Spleen (tissue), 11 donors: ENCODE data around the gene OXER1. TPM values are rescaled to one million over a fixed set of nuclear protein-coding genes. Genes with fewer than 3 reads are reported as not detected.

Experiments
- DNase-seq: peaks from one replicate; pipeline ENCODE4 v3.0.0-alpha.2; 2020
- H3K27ac ChIP-seq, 8 donors: fragments of 200-600 bp; sonication (generic) in 7 of 8; 1 replicate in 4 of 8; 2 replicates in 4 of 8; pipeline versions ENCODE4 v1.5.0 to v1.8.0; 2016 to 2021; ENCODE audit warnings: inconsistent platforms in 4 of 8, mild to moderate bottlenecking in 4 of 8, moderate library complexity in 1 of 8
- H3K27me3 ChIP-seq, 7 donors: fragments of 200-600 bp; sonication (generic) in 6 of 7; replicated peaks in 1 of 7; 1 replicate in 4 of 7; 2 replicates in 3 of 7; pipeline versions ENCODE4 v1.5.0 to v1.8.0; 2016 to 2021; ENCODE audit warnings: inconsistent platforms in 3 of 7, mild to moderate bottlenecking in 1 of 7
- H3K36me3 ChIP-seq, 6 donors: fragments of 200-600 bp; sonication (generic) in 5 of 6; 1 replicate in 4 of 6; 2 replicates in 2 of 6; pipeline versions ENCODE4 v1.5.0 to v1.8.0; 2016 to 2021; ENCODE audit warnings: inconsistent platforms in 2 of 6
- H3K4me1 ChIP-seq, 6 donors: fragments of 200-600 bp; sonication (generic) in 5 of 6; 1 replicate in 3 of 6; 2 replicates in 3 of 6; pipeline versions ENCODE4 v1.5.0 to v1.8.0; 2016 to 2021; ENCODE audit warnings: inconsistent platforms in 3 of 6
- H3K4me3 ChIP-seq, 8 donors: fragments of 200-600 bp; sonication (generic) in 7 of 8; 1 replicate in 4 of 8; 2 replicates in 4 of 8; pipeline versions ENCODE4 v1.5.0 to v1.8.0; 2016 to 2021; ENCODE audit warnings: inconsistent platforms in 4 of 8, mild to moderate bottlenecking in 4 of 8, moderate library complexity in 2 of 8
- H3K9me3 ChIP-seq, 8 donors: fragments of 200-600 bp; sonication (generic) in 7 of 8; 1 replicate in 4 of 8; 2 replicates in 4 of 8; pipeline versions ENCODE4 v1.5.0 to v1.8.0; 2016 to 2021; ENCODE audit warnings: inconsistent platforms in 4 of 8
- POLR2A ChIP-seq, 3 donors: fragments of 450-650 bp; IDR thresholded peaks; one replicate each; pipeline ENCODE4 v1.5.1; 2017; ENCODE audit warnings: antibody characterized with exemption in 3 of 3, mild to moderate bottlenecking in 1 of 3
- POLR2AphosphoS5 ChIP-seq, 3 donors: sonication (generic); formaldehyde crosslinking; IDR thresholded peaks; one replicate each; pipeline ENCODE4 v1.5.1; 2017; ENCODE audit warnings: antibody characterized with exemption in 3 of 3
- WGBS, 5 donors: extraction: QIAGEN DNeasy Blood & Tissue Kit in 3 of 5; methylation state at CpG; one replicate each; pipeline versions ENCODE4 v1.1.5 to v1.1.7; 2013 to 2018; 5-methylcytosine and 5-hydroxymethylcytosine counted together
- intact Hi-C: fragments of 100-400 bp; cut with DNase I; formaldehyde crosslinking; loops from one replicate; pipeline ENCODE4 v1.15.0; 2023; ENCODE audit warnings: low total_unique reads
- polyA plus RNA-seq, 3 donors: library from polyadenylated mRNA; stranded (reverse); fragments of 200-250 nt; gene quantifications; one replicate each; pipeline ENCODE4 v1.2.1, GENCODE V29; 2013
- total RNA-seq, 7 donors: library from RNA; depleted of rRNA in 3 of 7; stranded (reverse); fragments of >200 nt in 3 of 7; fragmentation: NEBNext Ultra II Directional in 4 of 7; extraction: Animal tissue kit (Norgen Biotek cat#: 25700) in 4 of 7; gene quantifications; one replicate each; pipeline versions ENCODE4 v1.1.0 to v1.2.1, GENCODE V29; 2016 to 2021
- TF ChIP-seq, protein P1 (sequence below), 11 experiments: fragments of 200-600 bp in 7 of 11; fragments of 450-650 bp in 4 of 11; sonication (generic) in 4 of 11; IDR thresholded peaks in 8 of 11; conservative IDR thresholded peaks in 3 of 11; 1 replicate in 7 of 11; 2 replicates in 4 of 11; pipeline versions ENCODE4 v1.4.0 to v1.8.0; 2016 to 2021; ENCODE audit warnings: antibody characterized with exemption in 11 of 11, inconsistent platforms in 4 of 11, mild to moderate bottlenecking in 1 of 11
- donor health status: healthy with polysubstance abuse.
- donor health status: DM: no; HTN: no; CAD: no; lungs with moderate emphysema.
- donor health status: DM: no; HTN: no; CAD: no.
- donor health status: Bipolar disorder and iron deficiency.
- donor health status: healthy.
- donor health status: DM: no; HTN: no; CAD: no.
- donor health status: DM: yes; HTN: yes; CAD: no.

OXER1 gene
- total and polyA plus RNA-seq, 10 donors: 1.3 to 6.3 (median 3.3) TPM

DNA sequence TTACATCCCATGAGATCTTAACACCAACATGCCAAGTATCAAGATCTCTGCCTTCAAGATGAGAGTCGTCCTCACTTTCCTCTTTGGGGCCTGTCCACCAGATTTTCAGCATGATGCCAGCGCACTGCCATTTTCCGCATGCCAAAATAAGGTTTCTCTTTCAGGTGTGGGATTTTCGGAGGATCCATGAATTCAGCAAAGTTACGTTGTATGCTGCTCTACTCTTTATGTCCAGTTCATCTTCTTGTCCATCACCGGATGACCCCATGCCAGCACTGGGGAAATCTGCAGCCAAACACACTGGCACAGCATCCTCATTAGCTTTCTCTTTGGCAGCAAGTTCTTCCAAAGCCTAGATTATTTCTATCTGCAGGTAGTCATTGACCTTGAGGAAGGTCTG, 33.3 kb upstream of the OXER1 start:
- DNase-seq: no peak
- no peak overlapping the region for H3K4me3 ChIP-seq
- H3K27ac ChIP-seq: peak overlapping the region in 2 of 8 donors; percentile 13 to 62
- no peaks in the 10 kb centered on the region for H3K36me3 ChIP-seq
- 76 to 84% (median 80%) methylated on average over 6 of the region's 6 CpGs for WGBS, 5 donors
- intact Hi-C loops: no loop called here
- TF ChIP-seq POLR2A (IDR thresholded peaks at IDR 0.05) (no peak), POLR2AphosphoS5 (IDR thresholded peaks at IDR 0.05) (no peak)
- TF ChIP-seq, protein P1, sequence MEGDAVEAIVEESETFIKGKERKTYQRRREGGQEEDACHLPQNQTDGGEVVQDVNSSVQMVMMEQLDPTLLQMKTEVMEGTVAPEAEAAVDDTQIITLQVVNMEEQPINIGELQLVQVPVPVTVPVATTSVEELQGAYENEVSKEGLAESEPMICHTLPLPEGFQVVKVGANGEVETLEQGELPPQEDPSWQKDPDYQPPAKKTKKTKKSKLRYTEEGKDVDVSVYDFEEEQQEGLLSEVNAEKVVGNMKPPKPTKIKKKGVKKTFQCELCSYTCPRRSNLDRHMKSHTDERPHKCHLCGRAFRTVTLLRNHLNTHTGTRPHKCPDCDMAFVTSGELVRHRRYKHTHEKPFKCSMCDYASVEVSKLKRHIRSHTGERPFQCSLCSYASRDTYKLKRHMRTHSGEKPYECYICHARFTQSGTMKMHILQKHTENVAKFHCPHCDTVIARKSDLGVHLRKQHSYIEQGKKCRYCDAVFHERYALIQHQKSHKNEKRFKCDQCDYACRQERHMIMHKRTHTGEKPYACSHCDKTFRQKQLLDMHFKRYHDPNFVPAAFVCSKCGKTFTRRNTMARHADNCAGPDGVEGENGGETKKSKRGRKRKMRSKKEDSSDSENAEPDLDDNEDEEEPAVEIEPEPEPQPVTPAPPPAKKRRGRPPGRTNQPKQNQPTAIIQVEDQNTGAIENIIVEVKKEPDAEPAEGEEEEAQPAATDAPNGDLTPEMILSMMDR (IDR thresholded peaks at IDR 0.05 in 8 of 11, conservative IDR thresholded peaks at IDR 0.05 in 3 of 11): no peak
- H3K4me1 ChIP-seq: peaks cover 0 to 49% (median 26%) of the 10 kb centered on the region in 6 donors
- H3K9me3 ChIP-seq: no peaks in the 10 kb centered on the region
- peaks cover 0 to 14% (median 7%) of the 10 kb centered on the region in 7 donors for H3K27me3 ChIP-seq

DNA sequence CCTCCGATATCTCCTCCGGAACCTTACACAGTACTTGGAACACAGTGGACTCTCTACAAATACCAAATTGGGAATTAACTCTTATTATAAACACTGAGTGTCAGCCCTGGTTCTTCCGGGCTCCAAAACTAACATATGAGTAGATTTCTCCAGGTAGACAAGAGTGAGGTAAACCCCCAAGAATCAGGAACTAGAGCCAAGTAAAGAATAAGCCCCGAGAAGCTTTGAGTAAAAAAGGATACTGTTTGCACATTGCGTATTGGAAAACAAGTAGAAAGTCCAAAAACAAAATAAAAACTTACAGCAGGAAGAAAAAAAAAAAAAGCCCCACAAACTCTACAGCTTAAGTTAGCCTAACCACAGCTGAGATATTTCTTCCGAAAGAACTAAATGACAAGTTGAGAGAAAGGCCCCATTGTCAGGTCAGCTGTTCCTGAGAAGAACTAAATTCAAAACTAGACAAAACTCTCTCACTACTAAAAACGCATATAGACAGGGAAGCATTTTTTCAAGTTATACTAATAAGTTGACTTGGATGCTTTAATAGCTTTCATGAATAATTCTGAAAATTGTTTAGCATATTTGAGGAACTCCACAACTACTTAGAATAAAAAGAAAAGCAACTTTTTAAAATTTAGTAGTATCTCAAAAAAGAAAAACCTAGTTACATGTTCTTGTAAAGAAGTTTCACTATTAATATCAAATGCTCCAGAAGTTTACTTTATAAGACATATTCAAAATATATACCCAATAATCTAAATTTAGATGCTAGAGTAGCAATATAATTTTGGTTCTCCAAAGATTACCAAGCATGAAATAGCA, 32.7 kb upstream of the OXER1 start:
- no peak for TF ChIP-seq POLR2A (IDR thresholded peaks at IDR 0.05)
- TF ChIP-seq, protein P1 (IDR thresholded peaks at IDR 0.05 in 8 of 11, conservative IDR thresholded peaks at IDR 0.05 in 3 of 11): no peak
- no peak for TF ChIP-seq POLR2AphosphoS5 (IDR thresholded peaks at IDR 0.05)
- intact Hi-C loops: no loop called here
- H3K4me3 ChIP-seq: no peak overlapping the region

DNA sequence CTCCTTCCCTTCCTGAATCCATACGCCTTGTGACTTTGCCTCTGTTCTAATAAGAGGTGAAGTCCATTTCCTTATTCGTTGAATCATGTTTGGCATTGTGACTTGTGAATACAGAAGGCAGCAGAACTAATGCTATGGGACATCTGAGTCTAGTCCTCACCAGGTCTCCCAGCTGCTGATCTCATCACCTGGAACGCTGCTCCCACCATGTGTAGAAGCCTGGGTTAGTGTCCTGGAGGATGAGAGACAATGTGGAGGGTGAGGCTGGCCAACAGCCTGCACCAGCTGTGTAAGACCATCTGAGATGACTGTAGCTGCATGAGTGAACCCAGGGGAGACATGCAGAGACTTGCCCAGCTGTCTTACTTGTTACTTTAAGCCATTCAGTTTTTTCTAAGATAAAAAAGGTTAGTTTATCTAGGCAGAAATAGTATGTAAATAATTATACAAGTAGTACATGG, 31.9 kb upstream of the OXER1 start:
- WGBS, 5 donors: 48 to 67% (median 58%) methylated on average over 3 of the region's 3 CpGs
- Histone ChIP-seq H3K9me3 (no peaks in the 10 kb centered on the region), H3K4me1 (peaks cover 0 to 53% (median 34%) of the 10 kb centered on the region in 6 donors), H3K27me3 (peaks cover 0 to 20% (median 7%) of the 10 kb centered on the region in 7 donors), H3K4me3 (no peak overlapping the region), H3K27ac (peak overlapping the region in 6 of 8 donors; percentile 5 to 64 (median 32)), H3K36me3 (no peaks in the 10 kb centered on the region)
- TF ChIP-seq, protein P1 (IDR thresholded peaks at IDR 0.05 in 8 of 11, conservative IDR thresholded peaks at IDR 0.05 in 3 of 11): no peak
- TF ChIP-seq POLR2AphosphoS5 (IDR thresholded peaks at IDR 0.05): no peak
- TF ChIP-seq POLR2A (IDR thresholded peaks at IDR 0.05): no peak
- intact Hi-C loops: no loop called here
- DNase-seq: peak; percentile 49

More for the DNA sequence above, 32.7 kb upstream of the OXER1 start:
- peak overlapping the region in 6 of 8 donors; percentile 13 to 64 (median 33) for H3K27ac ChIP-seq
- H3K9me3 ChIP-seq: no peaks in the 10 kb centered on the region
- peaks cover 0 to 20% (median 7%) of the 10 kb centered on the region in 7 donors for H3K27me3 ChIP-seq
- 62 to 81% (median 73%) methylated on average over 7 of the region's 7 CpGs for WGBS, 5 donors
- no peak for DNase-seq
- H3K36me3 ChIP-seq: no peaks in the 10 kb centered on the region
- H3K4me1 ChIP-seq: peaks cover 0 to 55% (median 31%) of the 10 kb centered on the region in 6 donors

DNA sequence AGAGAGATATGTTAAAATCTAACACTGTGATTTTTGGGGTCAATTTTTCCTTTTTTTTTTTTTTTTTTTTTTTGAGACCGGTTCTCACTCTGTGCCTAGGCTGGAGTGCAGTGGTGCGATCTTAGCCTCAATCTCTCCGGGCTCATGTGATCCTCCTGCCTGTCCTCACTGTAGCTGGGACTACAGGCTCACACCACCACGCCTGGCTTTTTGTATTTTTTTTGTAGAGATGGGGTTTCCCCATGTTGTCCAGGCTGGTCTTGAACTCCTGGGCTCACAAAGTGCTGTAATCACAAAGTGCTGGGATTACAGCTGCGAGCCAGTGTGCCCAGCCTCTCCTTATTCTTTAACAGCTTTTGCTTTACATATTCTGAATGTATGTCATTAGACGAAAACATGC, 31.3 kb upstream of the OXER1 start:
- DNase-seq: no peak
- Histone ChIP-seq H3K36me3 (no peaks in the 10 kb centered on the region), H3K4me1 (peaks cover 0 to 53% (median 34%) of the 10 kb centered on the region in 6 donors), H3K27ac (peak overlapping the region in 4 of 8 donors; percentile 21 to 84 (median 54)), H3K9me3 (no peaks in the 10 kb centered on the region), H3K27me3 (peaks cover 0 to 20% (median 7%) of the 10 kb centered on the region in 7 donors), H3K4me3 (no peak overlapping the region)
- WGBS, 5 donors: 77 to 91% (median 87%) methylated on average over 6 of the region's 6 CpGs
- intact Hi-C loops: no loop called here
- TF ChIP-seq POLR2A (IDR thresholded peaks at IDR 0.05) (no peak), POLR2AphosphoS5 (IDR thresholded peaks at IDR 0.05) (no peak)
- TF ChIP-seq, protein P1 (IDR thresholded peaks at IDR 0.05 in 8 of 11, conservative IDR thresholded peaks at IDR 0.05 in 3 of 11): no peak
